Mucosa of rectum (tissue), 2 donors: ENCODE measurements around the gene BLVRA.
"Not testable (repeated sequence)": the region's sequence is repeated elsewhere in the genome, so short reads cannot be mapped to it uniquely, and the experiment has no call there.

ENCODE experiments used
- H3K27ac ChIP-seq, 2 donors: one replicate each; pipeline ENCODE4 v1.7.0; 2013; ENCODE audit warnings: inconsistent platforms in 2 of 2, low read depth in 2 of 2, low read length in 2 of 2
- H3K27me3 ChIP-seq, 2 donors: one replicate each; pipeline ENCODE4 v1.7.0; 2013; ENCODE audit warnings: low read length in 2 of 2; ENCODE audit not compliant: control insufficient read depth in 2 of 2, insufficient read depth in 2 of 2
- H3K36me3 ChIP-seq, 2 donors: one replicate each; pipeline ENCODE4 v1.7.0; 2013; ENCODE audit warnings: low read length in 2 of 2; ENCODE audit not compliant: control insufficient read depth in 2 of 2, insufficient read depth in 2 of 2
- H3K4me1 ChIP-seq, 2 donors: one replicate each; pipeline ENCODE4 v1.7.0; 2013; ENCODE audit warnings: low read length in 2 of 2, mild to moderate bottlenecking in 1 of 2; ENCODE audit not compliant: control insufficient read depth in 2 of 2, insufficient read depth in 2 of 2
- H3K4me3 ChIP-seq, 2 donors: one replicate each; pipeline ENCODE4 v1.7.0; 2013; ENCODE audit warnings: low read length in 2 of 2
- H3K9ac ChIP-seq, 2 donors: one replicate each; pipeline ENCODE4 v1.7.0; 2013; ENCODE audit warnings: low read length in 2 of 2, low read depth in 1 of 2, mild to moderate bottlenecking in 1 of 2
- H3K9me3 ChIP-seq, 2 donors: one replicate each; pipeline ENCODE4 v1.7.0; 2013; ENCODE audit warnings: low read length in 2 of 2; ENCODE audit not compliant: control insufficient read depth in 2 of 2
- donor health status: healthy.
- donor health status: Normal muscosa, but diverticular disease.

BLVRA gene

GRCh38 chr7:43729214-43729923 is 29.1 kb upstream of the BLVRA start, which contains the start of gene COA1:
COA1 (minus strand) TSS chr7:43729523; CDS start chr7:43648614, 80,909 bp downstream.
- peaks cover 0 to 6% of the 10 kb centered on the region in 2 donors for H3K4me1 ChIP-seq
- no peaks in the 10 kb centered on the region for H3K9me3 ChIP-seq
- H3K27ac ChIP-seq = peak within 1 kb of the TSS; percentile 57 to 73
- peak within 1 kb of the TSS; percentile 83 to 88 for H3K9ac ChIP-seq
- H3K27me3 ChIP-seq = no peaks in the 10 kb centered on the region
- peak within 1 kb of the TSS; percentile 92 to 96 for H3K4me3 ChIP-seq
- no peaks in the 10 kb centered on the region for H3K36me3 ChIP-seq

GRCh38 chr7:43729924-43730248 is 28.6 kb upstream of the BLVRA start:
- H3K4me3 ChIP-seq = peak overlapping the region; percentile 92 to 96
- H3K27me3 ChIP-seq = no peaks in the 10 kb centered on the region
- H3K9me3 ChIP-seq = no peaks in the 10 kb centered on the region
- peaks cover 0 to 6% of the 10 kb centered on the region in 2 donors for H3K4me1 ChIP-seq
- peak overlapping the region; percentile 57 to 73 for H3K27ac ChIP-seq
- H3K36me3 ChIP-seq = no peaks in the 10 kb centered on the region
- peak overlapping the region; percentile 83 to 88 for H3K9ac ChIP-seq

- not testable (repeated sequence) for H3K27ac ChIP-seq, H3K36me3 ChIP-seq, H3K27me3 ChIP-seq, H3K9me3 ChIP-seq, H3K4me1 ChIP-seq, H3K4me3 ChIP-seq, H3K9ac ChIP-seq
Observed at GRCh38 chr7:43731494-43731893, 27.0 kb upstream of the BLVRA start.

- not testable (repeated sequence) for H3K9ac ChIP-seq, H3K4me1 ChIP-seq, H3K27ac ChIP-seq, H3K27me3 ChIP-seq, H3K36me3 ChIP-seq, H3K9me3 ChIP-seq, H3K4me3 ChIP-seq
Observed at GRCh38 chr7:43734575-43735332, 23.7 kb upstream of the BLVRA start.

GRCh38 chr7:43735403-43735801 is 23.1 kb upstream of the BLVRA start:
- no peak overlapping the region for H3K9ac ChIP-seq
- H3K4me3 ChIP-seq = no peak overlapping the region
- no peaks in the 10 kb centered on the region for H3K27me3 ChIP-seq
- H3K4me1 ChIP-seq = no peaks in the 10 kb centered on the region
- H3K27ac ChIP-seq = no peak overlapping the region
- no peaks in the 10 kb centered on the region for H3K36me3 ChIP-seq
- no peaks in the 10 kb centered on the region for H3K9me3 ChIP-seq

GRCh38 chr7:43735802-43736603 is 22.5 kb upstream of the BLVRA start:
- Histone ChIP-seq H3K27ac (no peak overlapping the region), H3K9ac (no peak overlapping the region), H3K27me3 (no peaks in the 10 kb centered on the region), H3K4me3 (no peak overlapping the region), H3K4me1 (no peaks in the 10 kb centered on the region), H3K36me3 (no peaks in the 10 kb centered on the region), H3K9me3 (no peaks in the 10 kb centered on the region)

- H3K9ac ChIP-seq = no peak overlapping the region
- no peaks in the 10 kb centered on the region for H3K9me3 ChIP-seq
- no peaks in the 10 kb centered on the region for H3K27me3 ChIP-seq
- no peak overlapping the region for H3K4me3 ChIP-seq
- H3K4me1 ChIP-seq = no peaks in the 10 kb centered on the region
- no peaks in the 10 kb centered on the region for H3K36me3 ChIP-seq
- no peak overlapping the region for H3K27ac ChIP-seq
Observed at GRCh38 chr7:43737467-43738127, 20.9 kb upstream of the BLVRA start.

- H3K4me3 ChIP-seq = no peak overlapping the region
- H3K9me3 ChIP-seq = no peaks in the 10 kb centered on the region
- H3K9ac ChIP-seq = no peak overlapping the region
- no peaks in the 10 kb centered on the region for H3K27me3 ChIP-seq
- no peaks in the 10 kb centered on the region for H3K4me1 ChIP-seq
- H3K36me3 ChIP-seq = no peaks in the 10 kb centered on the region
- H3K27ac ChIP-seq = no peak overlapping the region
Observed at GRCh38 chr7:43742692-43743091, 15.8 kb upstream of the BLVRA start.

- Histone ChIP-seq H3K4me3 (no peak overlapping the region), H3K4me1 (no peaks in the 10 kb centered on the region), H3K9ac (no peak overlapping the region), H3K27me3 (no peaks in the 10 kb centered on the region), H3K36me3 (no peaks in the 10 kb centered on the region), H3K9me3 (no peaks in the 10 kb centered on the region), H3K27ac (no peak overlapping the region)
Observed at GRCh38 chr7:43747328-43748105, 11.0 kb upstream of the BLVRA start.
